GM18858 (cell line): ENCODE results near the gene NRXN2.
"Not testable (repeated sequence)": the region's sequence is repeated elsewhere in the genome, so short reads cannot be mapped to it uniquely, and the experiment has no call there.

Experiments
- ATAC-seq: cut with Tn5 transposase; IDR thresholded peaks from one replicate; pipeline ENCODE4 v1.9.1; 2021; ENCODE audit not compliant: unreplicated experiment

NRXN2 gene

GRCh38 chr11:64608636-64609035 lies 114.4 kb downstream of the NRXN2 start:
- ATAC-seq, result no peak

GRCh38 chr11:64608046-64608445 lies 115.0 kb downstream of the NRXN2 start:
- no peak for ATAC-seq

- ATAC-seq, result no peak
Observed at GRCh38 chr11:64607381-64607985, 115.5 kb downstream of the NRXN2 start.

- no peak for ATAC-seq
Observed at GRCh38 chr11:64606796-64607380, 116.1 kb downstream of the NRXN2 start.

- ATAC-seq, result no peak
Observed at GRCh38 chr11:64605656-64606585, 117.1 kb downstream of the NRXN2 start.

- no peak for ATAC-seq
Observed at GRCh38 chr11:64605244-64605560, 117.8 kb downstream of the NRXN2 start.

- no peak for ATAC-seq
Observed at GRCh38 chr11:64604458-64605243, 118.3 kb downstream of the NRXN2 start.

- ATAC-seq, result no peak
Observed at GRCh38 chr11:64603411-64604110, 119.4 kb downstream of the NRXN2 start.

GRCh38 chr11:64602466-64603070 lies 120.4 kb downstream of the NRXN2 start:
- ATAC-seq, result no peak

- ATAC-seq, result no peak
Observed at GRCh38 chr11:64601605-64602465, 121.2 kb downstream of the NRXN2 start.

- ATAC-seq, result no peak
Observed at GRCh38 chr11:64600281-64600992, 122.6 kb downstream of the NRXN2 start.

- ATAC-seq, result no peak
Observed at GRCh38 chr11:64599698-64600211, 123.2 kb downstream of the NRXN2 start.

GRCh38 chr11:64598797-64599697 lies 124.0 kb downstream of the NRXN2 start:
- ATAC-seq, result no peak

- no peak for ATAC-seq
Observed at GRCh38 chr11:64598106-64598796, 124.7 kb downstream of the NRXN2 start.

GRCh38 chr11:64597671-64598101 lies 125.3 kb downstream of the NRXN2 start:
- no peak for ATAC-seq

GRCh38 chr11:64595922-64596321 lies 127.1 kb downstream of the NRXN2 start:
- not testable (repeated sequence) for ATAC-seq
